Neuronal stem cell (in vitro differentiated cells): Measurements from ENCODE around the gene BICD1.

Source experiments
- DNase-seq: peaks from one replicate; pipeline ENCODE4 v3.0.0-alpha.2; 2013; ENCODE audit warnings: low spot score
- H2AFZ ChIP-seq: one replicate; pipeline ENCODE4 v1.6.1; 2013; ENCODE audit warnings: mild to moderate bottlenecking, low read length, inconsistent platforms
- H2AK5ac ChIP-seq: 2 replicates; pipeline ENCODE4 v1.6.1; 2013; ENCODE audit warnings: low read depth, mild to moderate bottlenecking, inconsistent platforms, low read length, moderate library complexity, mixed read lengths
- H2BK120ac ChIP-seq: 2 replicates; pipeline ENCODE4 v1.6.1; 2013; ENCODE audit warnings: low read depth, mild to moderate bottlenecking, inconsistent platforms, low read length, moderate library complexity, mixed read lengths
- H2BK12ac ChIP-seq: one replicate; pipeline ENCODE4 v1.6.1; 2013; ENCODE audit warnings: low read length, inconsistent platforms
- H2BK15ac ChIP-seq: 2 replicates; pipeline ENCODE4 v1.6.1; 2013; ENCODE audit warnings: mild to moderate bottlenecking, low read length, inconsistent platforms, mixed read lengths
- H2BK5ac ChIP-seq: one replicate; pipeline ENCODE4 v1.6.1; 2013; ENCODE audit warnings: inconsistent platforms, mild to moderate bottlenecking, low read length, moderate library complexity
- H3K14ac ChIP-seq: one replicate; pipeline ENCODE4 v1.6.1; 2013; ENCODE audit warnings: low read length, inconsistent platforms
- H3K18ac ChIP-seq: 2 replicates; pipeline ENCODE4 v1.6.1; 2013; ENCODE audit warnings: low read length, inconsistent platforms
- H3K23ac ChIP-seq: 2 replicates; pipeline ENCODE4 v1.6.1; 2013; ENCODE audit warnings: low read depth, mild to moderate bottlenecking, mixed read lengths, low read length, inconsistent platforms; ENCODE audit not compliant: poor library complexity
- H3K27ac ChIP-seq: replicated peaks from 3 replicates; pipeline ENCODE4 v1.5.1; 2013; ENCODE audit warnings: low read length, inconsistent platforms
- H3K27me3 ChIP-seq, 3 experiments: 2 replicates each; pipeline ENCODE4 v1.6.1; 2013; ENCODE audit warnings: low read length in 3 of 3, mild to moderate bottlenecking in 2 of 3, inconsistent platforms in 1 of 3, low read depth in 1 of 3, mixed read lengths in 1 of 3, moderate library complexity in 1 of 3; ENCODE audit not compliant: control insufficient read depth in 3 of 3, insufficient read depth in 3 of 3
- H3K36me3 ChIP-seq, 2 donors: replicated peaks in 1 of 2; 2 replicates each; pipeline ENCODE4 v1.6.1; 2013; ENCODE audit warnings: low read length in 2 of 2; ENCODE audit not compliant: control insufficient read depth in 2 of 2, insufficient read depth in 2 of 2
- H3K4ac ChIP-seq: 2 replicates; pipeline ENCODE4 v1.6.1; 2013; ENCODE audit warnings: inconsistent platforms, mild to moderate bottlenecking, low read length, moderate library complexity
- H3K4me1 ChIP-seq, 2 donors: 1 replicate in 1 of 2; 2 replicates in 1 of 2; pipeline ENCODE4 v1.6.1; 2013; ENCODE audit warnings: low read length in 2 of 2, low read depth in 1 of 2; ENCODE audit not compliant: control insufficient read depth in 2 of 2, insufficient read depth in 1 of 2
- H3K4me2 ChIP-seq: one replicate; pipeline ENCODE4 v1.6.1; 2013; ENCODE audit warnings: mild to moderate bottlenecking, low read length, inconsistent platforms; ENCODE audit not compliant: insufficient read depth, poor library complexity, severe bottlenecking
- H3K4me3 ChIP-seq, 2 donors: 2 replicates each; pipeline ENCODE4 v1.5.1; 2013; ENCODE audit warnings: low read length in 2 of 2, mild to moderate bottlenecking in 2 of 2, inconsistent platforms in 1 of 2, moderate library complexity in 1 of 2
- H3K79me1 ChIP-seq: one replicate; pipeline ENCODE4 v1.6.1; 2013; ENCODE audit warnings: low read depth, mild to moderate bottlenecking, inconsistent platforms, low read length, moderate library complexity
- H3K9ac ChIP-seq: one replicate; pipeline ENCODE4 v1.6.1; 2013; ENCODE audit warnings: mild to moderate bottlenecking, low read depth, low read length, inconsistent platforms; ENCODE audit not compliant: poor library complexity
- H3K9me3 ChIP-seq, 2 donors: replicated peaks in 1 of 2; 2 replicates each; pipeline versions ENCODE3 to v1.6.1; 2013; ENCODE audit warnings: low read length in 2 of 2, mild to moderate bottlenecking in 2 of 2, inconsistent platforms in 1 of 2, low read depth in 1 of 2, mixed read lengths in 1 of 2, moderate library complexity in 1 of 2; ENCODE audit not compliant: control insufficient read depth in 2 of 2, insufficient read depth in 1 of 2
- H4K8ac ChIP-seq: one replicate; pipeline ENCODE4 v1.6.1; 2013; ENCODE audit warnings: low read depth, mild to moderate bottlenecking, inconsistent platforms, low read length, moderate library complexity
- H4K91ac ChIP-seq: one replicate; pipeline ENCODE4 v1.6.1; 2013; ENCODE audit warnings: low read length, low read depth, mild to moderate bottlenecking, inconsistent platforms; ENCODE audit not compliant: poor library complexity
- WGBS, 2 donors: extraction: QIAGEN DNeasy Blood & Tissue Kit; methylation state at CpG; one replicate each; pipeline ENCODE4 v1.1.7; 2013; ENCODE audit warnings: missing lambda C conversion rate in 2 of 2, mixed read lengths in 1 of 2; ENCODE audit not compliant: insufficient read length in 2 of 2, insufficient replicate concordance in 1 of 2; ENCODE audit errors: extremely low coverage in 2 of 2; 5-methylcytosine and 5-hydroxymethylcytosine counted together

Gene BICD1

DNA sequence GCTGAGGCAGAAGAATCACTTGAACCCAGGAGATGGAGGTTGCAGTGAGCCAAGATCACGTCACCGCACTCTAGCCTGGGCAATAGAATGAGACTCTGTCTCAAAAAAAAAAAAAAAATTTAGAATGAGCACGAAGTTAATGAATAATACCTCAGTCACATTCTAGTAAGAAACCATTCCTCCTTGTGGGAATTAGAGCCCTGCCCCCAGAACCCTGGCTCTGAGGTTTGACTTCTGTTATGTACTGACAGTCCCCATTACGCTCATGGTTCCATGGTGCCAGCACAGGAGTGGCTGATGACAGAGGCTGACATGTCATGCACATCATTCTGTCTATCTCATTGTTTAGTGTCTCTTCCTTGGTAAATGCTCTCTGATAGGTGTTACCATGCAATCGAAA is 160.1 kb downstream of the BICD1 start:
- H2BK120ac ChIP-seq: no peak overlapping the region
- H3K79me1 ChIP-seq: no peaks in the 10 kb centered on the region
- no peak overlapping the region for H4K8ac ChIP-seq
- no CpG with 5 or more reads among the region's 5 CpGs for WGBS, 2 donors
- DNase-seq: no peak
- H3K18ac ChIP-seq: no peak overlapping the region
- H3K4me3 ChIP-seq: no peak overlapping the region
- H3K4ac ChIP-seq: no peak overlapping the region
- H3K9ac ChIP-seq: no peak overlapping the region
- H2AK5ac ChIP-seq: no peak overlapping the region
- H4K91ac ChIP-seq: no peak overlapping the region
- H3K4me1 ChIP-seq: peaks cover 8 to 11% of the 10 kb centered on the region in 2 donors
- H3K23ac ChIP-seq: no peak overlapping the region
- no peak overlapping the region for H2AFZ ChIP-seq
- no peak overlapping the region for H2BK12ac ChIP-seq
- no peak overlapping the region for H2BK15ac ChIP-seq
- no peak overlapping the region for H3K14ac ChIP-seq
- no peaks in the 10 kb centered on the region for H3K27me3 ChIP-seq
- no peak overlapping the region for H2BK5ac ChIP-seq
- H3K36me3 ChIP-seq: no peaks in the 10 kb centered on the region
- no peak overlapping the region for H3K27ac ChIP-seq
- H3K4me2 ChIP-seq: no peak overlapping the region
- H3K9me3 ChIP-seq: no peaks in the 10 kb centered on the region

DNA sequence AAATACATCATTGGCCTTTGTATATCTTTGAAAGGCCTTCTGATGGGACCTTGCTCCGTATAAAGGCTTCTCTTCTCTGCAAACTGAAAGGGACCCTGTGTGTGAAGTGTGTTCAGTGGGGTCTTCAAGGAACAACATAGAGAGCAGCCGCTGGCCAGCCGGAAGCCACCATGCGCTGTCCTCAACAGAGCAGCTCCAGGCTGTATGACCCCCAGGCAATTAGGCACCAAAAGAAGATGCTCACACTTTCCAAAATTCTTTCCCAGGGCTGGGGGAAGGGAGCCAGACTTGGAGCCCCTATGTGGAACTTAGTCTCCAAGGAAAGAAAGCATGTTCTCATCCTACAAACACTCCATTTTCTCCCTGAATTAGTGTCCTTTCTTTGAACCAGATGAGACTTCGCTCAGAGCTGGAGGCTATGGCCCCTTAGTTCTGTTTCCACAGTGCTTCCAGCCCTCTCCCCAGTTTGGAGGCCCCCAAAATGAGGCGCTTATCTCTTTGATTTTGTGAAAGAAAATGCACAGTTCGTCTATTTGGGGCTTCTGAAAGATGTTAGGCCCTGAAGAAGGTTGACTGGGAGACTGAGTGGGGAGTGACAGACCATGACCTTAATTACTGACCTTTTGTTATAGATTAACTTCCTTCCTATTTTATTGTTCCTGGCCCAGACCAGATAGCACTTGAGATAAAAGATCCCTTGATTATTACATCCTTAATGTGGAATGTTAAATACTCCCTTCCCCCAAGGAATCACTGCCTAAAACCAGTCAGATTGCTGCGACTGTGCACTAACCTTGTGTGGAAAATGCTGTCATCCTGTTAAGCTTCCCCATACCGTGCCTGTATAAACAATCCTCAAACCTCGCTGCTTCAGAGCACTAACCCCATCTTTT is 164.4 kb downstream of the BICD1 start:
- no peak overlapping the region for H2BK120ac ChIP-seq
- no peak overlapping the region for H4K8ac ChIP-seq
- H3K4me2 ChIP-seq: no peak overlapping the region
- H2AFZ ChIP-seq: peak overlapping the region; percentile 38
- peaks cover 15 to 21% of the 10 kb centered on the region in 2 donors for H3K4me1 ChIP-seq
- H2BK5ac ChIP-seq: no peak overlapping the region
- H3K4me3 ChIP-seq: no peak overlapping the region
- no peak overlapping the region for H2BK12ac ChIP-seq
- no peaks in the 10 kb centered on the region for H3K27me3 ChIP-seq
- no peak overlapping the region for H3K9ac ChIP-seq
- no peak overlapping the region for H4K91ac ChIP-seq
- DNase-seq: no peak
- H2BK15ac ChIP-seq: no peak overlapping the region
- H3K18ac ChIP-seq: no peak overlapping the region
- WGBS, 2 donors: no CpG with 5 or more reads among the region's 10 CpGs
- no peaks in the 10 kb centered on the region for H3K79me1 ChIP-seq
- H3K27ac ChIP-seq: peak overlapping the region; percentile 48
- H3K36me3 ChIP-seq: no peaks in the 10 kb centered on the region
- no peak overlapping the region for H3K14ac ChIP-seq
- H3K23ac ChIP-seq: no peak overlapping the region
- no peak overlapping the region for H3K4ac ChIP-seq
- no peaks in the 10 kb centered on the region for H3K9me3 ChIP-seq
- H2AK5ac ChIP-seq: no peak overlapping the region

DNA sequence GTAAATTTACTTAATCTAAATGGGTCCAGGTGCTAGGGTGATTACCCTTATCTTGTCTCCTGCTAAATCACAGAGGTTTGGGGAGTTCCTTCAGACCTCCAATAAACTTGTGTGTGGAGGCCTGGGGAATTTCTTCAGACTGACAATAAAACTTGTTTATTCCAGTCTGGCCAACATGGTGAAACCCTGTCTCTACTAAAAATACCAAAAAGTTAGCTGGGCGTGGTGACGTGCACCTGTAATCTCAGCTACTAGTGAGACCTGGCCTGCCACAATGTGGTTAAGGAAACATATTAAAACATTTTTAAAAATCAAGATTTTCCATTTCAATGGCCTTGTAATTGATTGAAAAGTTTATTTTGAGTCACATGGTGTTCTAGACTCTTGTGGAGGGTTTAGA is 165.8 kb downstream of the BICD1 start:
- Histone ChIP-seq H3K23ac (no peak overlapping the region), H3K27me3 (no peaks in the 10 kb centered on the region), H3K27ac (no peak overlapping the region), H2BK15ac (no peak overlapping the region), H3K79me1 (no peaks in the 10 kb centered on the region), H3K4me3 (no peak overlapping the region), H4K91ac (no peak overlapping the region), H3K9ac (no peak overlapping the region), H2BK120ac (no peak overlapping the region), H2AK5ac (no peak overlapping the region), H3K4me1 (peaks cover 15 to 21% of the 10 kb centered on the region in 2 donors), H3K36me3 (no peaks in the 10 kb centered on the region), H2BK5ac (no peak overlapping the region), H4K8ac (no peak overlapping the region), H2AFZ (no peak overlapping the region), H3K4me2 (no peak overlapping the region), H3K14ac (no peak overlapping the region), H3K4ac (no peak overlapping the region), H3K18ac (no peak overlapping the region), H2BK12ac (no peak overlapping the region), H3K9me3 (no peaks in the 10 kb centered on the region)
- no peak for DNase-seq
- WGBS, 2 donors: no CpG with 5 or more reads among the region's 2 CpGs

DNA sequence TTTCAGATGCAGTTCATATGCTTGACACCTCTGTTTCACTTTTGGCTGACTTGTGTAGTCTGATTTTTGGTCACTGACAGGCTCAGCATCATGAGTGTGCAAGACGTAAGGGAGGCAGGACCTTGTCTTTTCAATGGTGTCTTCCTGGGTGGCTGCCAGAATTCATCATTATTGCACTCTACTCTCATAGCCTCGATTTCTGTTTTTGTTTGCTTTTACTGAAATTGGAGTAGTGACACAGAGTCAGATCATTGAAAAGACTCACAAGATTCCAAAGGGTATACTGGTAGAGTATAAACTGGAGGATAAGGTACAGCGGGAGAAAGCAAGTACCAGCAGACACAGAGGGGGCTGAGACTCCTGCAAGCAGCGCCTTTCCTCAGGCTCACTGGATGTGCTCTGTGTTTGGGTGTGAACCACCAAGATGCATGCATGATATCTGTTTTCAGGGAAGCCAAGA is 166.4 kb downstream of the BICD1 start:
- no peak overlapping the region for H2AFZ ChIP-seq

More for the DNA sequence above, 166.4 kb downstream of the BICD1 start:
- Histone ChIP-seq H3K14ac (no peak overlapping the region), H3K9ac (no peak overlapping the region), H3K4ac (no peak overlapping the region), H3K4me1 (peaks cover 15 to 21% of the 10 kb centered on the region in 2 donors), H2AK5ac (no peak overlapping the region), H3K9me3 (no peaks in the 10 kb centered on the region), H3K36me3 (no peaks in the 10 kb centered on the region), H4K8ac (no peak overlapping the region), H3K4me3 (no peak overlapping the region), H2BK120ac (no peak overlapping the region), H3K27ac (no peak overlapping the region), H3K27me3 (no peaks in the 10 kb centered on the region), H2BK15ac (no peak overlapping the region), H3K4me2 (no peak overlapping the region), H3K79me1 (no peaks in the 10 kb centered on the region), H2BK12ac (no peak overlapping the region), H2BK5ac (no peak overlapping the region), H4K91ac (no peak overlapping the region), H3K18ac (no peak overlapping the region), H3K23ac (no peak overlapping the region)
- WGBS, 2 donors: no CpG with 5 or more reads among the region's 4 CpGs
- DNase-seq: no peak
